Kidney (tissue), 14 donors: ENCODE results near the gene SLC30A5. TPM values are rescaled to one million over a fixed set of nuclear protein-coding genes. Genes with fewer than 3 reads are reported as not detected.

Experiments
- DNase-seq, 5 donors: peaks; one replicate each; pipeline ENCODE4 v3.0.0-alpha.2; 2013 to 2020
- FAIRE-seq: peaks from 2 replicates; lab custom pipeline; 2012; peaks lifted over from hg19 to GRCh38; lab: Jason Lieb, UNC
- H3K27ac ChIP-seq, 2 donors: one replicate each; pipeline ENCODE4 v1.7.0; 2013; ENCODE audit warnings: low read depth in 2 of 2, low read length in 2 of 2, inconsistent platforms in 1 of 2
- H3K27me3 ChIP-seq: one replicate; pipeline ENCODE4 v1.7.1; 2013; ENCODE audit warnings: low read length, inconsistent platforms; ENCODE audit not compliant: control insufficient read depth, insufficient read depth
- H3K36me3 ChIP-seq, 3 donors: one replicate each; pipeline versions ENCODE4 v1.7.0 to v1.7.1; 2013; ENCODE audit warnings: low read length in 3 of 3, control low read depth in 1 of 3, inconsistent platforms in 1 of 3; ENCODE audit not compliant: insufficient read depth in 3 of 3, control insufficient read depth in 2 of 3
- H3K4me1 ChIP-seq, 3 donors: one replicate each; pipeline versions ENCODE4 v1.7.0 to v1.7.1; 2013; ENCODE audit warnings: low read length in 3 of 3, inconsistent platforms in 1 of 3, low read depth in 1 of 3; ENCODE audit not compliant: control insufficient read depth in 2 of 3, insufficient read depth in 2 of 3
- H3K4me3 ChIP-seq, 3 donors: one replicate each; pipeline versions ENCODE4 v1.7.0 to v1.8.1; 2013; ENCODE audit warnings: low read length in 3 of 3, control low read depth in 1 of 3, inconsistent platforms in 1 of 3
- H3K9ac ChIP-seq, 3 donors: one replicate each; pipeline versions ENCODE4 v1.7.0 to v1.7.1; 2013; ENCODE audit warnings: low read length in 3 of 3, control low read depth in 1 of 3, inconsistent platforms in 1 of 3
- H3K9me3 ChIP-seq, 3 donors: one replicate each; pipeline versions ENCODE4 v1.7.0 to v1.7.1; 2013; ENCODE audit warnings: low read length in 3 of 3, control low read depth in 1 of 3, inconsistent platforms in 1 of 3; ENCODE audit not compliant: control insufficient read depth in 2 of 3, insufficient read depth in 1 of 3
- CTCF ChIP-seq: IDR thresholded peaks from 3 replicates; pipeline ENCODE4 v1.5.1; 2012; ENCODE audit warnings: mild to moderate bottlenecking, moderate library complexity, borderline replicate concordance; ENCODE audit not compliant: insufficient read depth; ENCODE audit errors: extremely low read depth
- intact Hi-C: fragments of 100-400 bp; cut with DNase I; formaldehyde crosslinking; loops from one replicate; pipeline ENCODE4 v1.11.1; 2022
- polyA plus RNA-seq: library from polyadenylated mRNA; stranded (reverse); fragments of 350-450 nt; fragmentation: Illumina TruSeq; extraction: RNeasy Lipid Tissue Mini Kit (QIAGEN cat#74804); gene quantifications from one replicate; pipeline ENCODE4 v1.2.3, GENCODE V29; 2014; ENCODE audit warnings: low read depth, low replicate concordance; ENCODE audit not compliant: insufficient read depth
- total RNA-seq: library from RNA; stranded (reverse); fragmentation: NEBNext Ultra II Directional; extraction: Animal tissue kit (Norgen Biotek cat#: 25700); gene quantifications from one replicate; pipeline ENCODE4 v1.2.1, GENCODE V29; 2021
- donor health status: control.
- donor health status: control.
- donor health status: control.
- donor health status: control.
- donor health status: control.
- donor health status: DM: yes; HTN: yes; CAD: no.
- donor health status: Normal renal cell carcinoma (clear cell type).

SLC30A5 gene
- total and polyA plus RNA-seq, 2 donors from 2014 or later, result 36.1 to 53.3 TPM

- H3K9ac ChIP-seq, result no peak overlapping the region
- no peak for FAIRE-seq
Observed at GRCh38 chr5:69075522-69076179, 18.2 kb upstream of the SLC30A5 start.

GRCh38 chr5:69078921-69079540 is 14.8 kb upstream of the SLC30A5 start:
- no peak for FAIRE-seq
- Histone ChIP-seq H3K4me1 (no peaks in the 10 kb centered on the region), H3K27ac (no peak overlapping the region)

More at GRCh38 chr5:69075522-69076179, 18.2 kb upstream of the SLC30A5 start:
- intact Hi-C loops, result no loop called here
- Histone ChIP-seq H3K36me3 (no peaks in the 10 kb centered on the region), H3K27me3 (no peaks in the 10 kb centered on the region), H3K4me3 (no peak overlapping the region), H3K9me3 (no peaks in the 10 kb centered on the region), H3K4me1 (no peaks in the 10 kb centered on the region), H3K27ac (no peak overlapping the region)
- peak in 1 of 5 donors; percentile 10 for DNase-seq
- TF ChIP-seq CTCF, result no peak

GRCh38 chr5:69079556-69079955 is 14.3 kb upstream of the SLC30A5 start:
- FAIRE-seq, result no peak
- H3K36me3 ChIP-seq, result no peaks in the 10 kb centered on the region
- no peaks in the 10 kb centered on the region for H3K9me3 ChIP-seq
- no peak for TF ChIP-seq CTCF
- intact Hi-C loops, result no loop called here
- no peaks in the 10 kb centered on the region for H3K27me3 ChIP-seq
- no peak overlapping the region for H3K27ac ChIP-seq
- H3K9ac ChIP-seq, result no peak overlapping the region
- no peak overlapping the region for H3K4me3 ChIP-seq
- H3K4me1 ChIP-seq, result no peaks in the 10 kb centered on the region
- DNase-seq, result no peak

More at GRCh38 chr5:69078921-69079540, 14.8 kb upstream of the SLC30A5 start:
- no peak overlapping the region for H3K9ac ChIP-seq
- H3K36me3 ChIP-seq, result no peaks in the 10 kb centered on the region
- no peak for DNase-seq
- no peak overlapping the region for H3K4me3 ChIP-seq
- TF ChIP-seq CTCF, result no peak
- no peaks in the 10 kb centered on the region for H3K27me3 ChIP-seq
- intact Hi-C loops, result no loop called here
- H3K9me3 ChIP-seq, result no peaks in the 10 kb centered on the region
